Activated T-cell treated with anti-CD3 and anti-CD28 coated beads, Interleukin-2, amount 50 U/mL, for 24 hours (primary cell): ENCODE results near the gene UGT1A7.
"Not testable (repeated sequence)": the region's sequence is repeated elsewhere in the genome, so short reads cannot be mapped to it uniquely, and the experiment has no call there.

Experiments
- DNase-seq: peaks from one replicate; pipeline ENCODE4 v3.0.0-alpha.2; 2020
- H3K27ac Mint-ChIP-seq: 2 replicates; pipeline ENCODE4 v1.8.0; 2020; ENCODE audit warnings: mild to moderate bottlenecking, mixed read lengths
- H3K27me3 Mint-ChIP-seq: 2 replicates; pipeline ENCODE4 v1.8.0; 2020; ENCODE audit warnings: mixed read lengths
- H3K36me3 Mint-ChIP-seq: 2 replicates; pipeline ENCODE4 v1.8.0; 2020; ENCODE audit warnings: low read depth, mixed read lengths
- H3K4me1 Mint-ChIP-seq: 2 replicates; pipeline ENCODE4 v1.8.0; 2020; ENCODE audit warnings: low read depth, mixed read lengths
- H3K4me3 Mint-ChIP-seq: 2 replicates; pipeline ENCODE4 v1.8.0; 2020; ENCODE audit warnings: mild to moderate bottlenecking, moderate library complexity, mixed read lengths
- H3K9me3 Mint-ChIP-seq: 2 replicates; pipeline ENCODE4 v1.8.0; 2020; ENCODE audit warnings: mixed read lengths

Gene UGT1A7

GRCh38 chr2:233691443-233692433 is 10.0 kb downstream of the UGT1A7 start:
- peaks cover 12% of the 10 kb centered on the region for H3K27me3 Mint-ChIP-seq
- no peaks in the 10 kb centered on the region for H3K36me3 Mint-ChIP-seq
- H3K4me1 Mint-ChIP-seq, result no peaks in the 10 kb centered on the region
- H3K27ac Mint-ChIP-seq, result no peak overlapping the region
- no peak overlapping the region for H3K4me3 Mint-ChIP-seq
- no peak for DNase-seq
- H3K9me3 Mint-ChIP-seq, result no peaks in the 10 kb centered on the region

DNA sequence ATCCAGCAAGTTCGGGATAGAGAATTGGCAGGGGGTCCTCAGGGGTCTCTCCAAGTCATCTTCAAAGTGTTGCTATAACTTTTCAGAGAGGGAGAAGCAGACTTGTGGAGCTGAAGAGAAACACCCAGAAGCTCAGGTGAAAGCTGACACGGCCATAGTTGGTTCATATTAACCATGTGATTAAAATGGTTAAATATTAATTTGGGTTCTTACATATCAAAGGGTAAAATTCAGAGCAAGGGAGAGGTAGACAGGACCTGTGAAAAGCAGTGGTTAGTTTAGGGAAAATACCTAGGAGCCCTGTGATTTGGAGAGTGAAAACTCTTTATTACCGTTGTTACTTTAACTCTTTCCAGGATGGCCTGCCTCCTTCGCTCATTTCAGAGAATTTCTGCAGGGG is 10.9 kb downstream of the UGT1A7 start, which contains the start of gene UGT1A6:
Gene UGT1A6 (plus strand): TSS at position 243 of the 400 bp plus-strand sequence. CDS start 115 bp downstream, at position 358.
- no peaks in the 10 kb centered on the region for H3K36me3 Mint-ChIP-seq
- no peak within 1 kb of the TSS for H3K27ac Mint-ChIP-seq
- DNase-seq, result no peak
- no peaks in the 10 kb centered on the region for H3K9me3 Mint-ChIP-seq
- no peaks in the 10 kb centered on the region for H3K4me1 Mint-ChIP-seq
- no peak within 1 kb of the TSS for H3K4me3 Mint-ChIP-seq
- peaks cover 12% of the 10 kb centered on the region for H3K27me3 Mint-ChIP-seq

- Mint-ChIP-seq H3K9me3 (no peaks in the 10 kb centered on the region), H3K4me1 (no peaks in the 10 kb centered on the region), H3K27me3 (peaks cover 6% of the 10 kb centered on the region), H3K27ac (no peak overlapping the region), H3K36me3 (no peaks in the 10 kb centered on the region), H3K4me3 (no peak overlapping the region)
- no peak for DNase-seq
Measured at GRCh38 chr2:233693963-233694362, 12.3 kb downstream of the UGT1A7 start.

- DNase-seq, result no peak
- H3K4me1 Mint-ChIP-seq, result no peaks in the 10 kb centered on the region
- H3K27ac Mint-ChIP-seq, result no peak overlapping the region
- H3K9me3 Mint-ChIP-seq, result peaks cover 2% of the 10 kb centered on the region
- H3K27me3 Mint-ChIP-seq, result peaks cover 3% of the 10 kb centered on the region
- no peaks in the 10 kb centered on the region for H3K36me3 Mint-ChIP-seq
- H3K4me3 Mint-ChIP-seq, result no peak overlapping the region
Measured at GRCh38 chr2:233698740-233699139, 17.0 kb downstream of the UGT1A7 start.

DNA sequence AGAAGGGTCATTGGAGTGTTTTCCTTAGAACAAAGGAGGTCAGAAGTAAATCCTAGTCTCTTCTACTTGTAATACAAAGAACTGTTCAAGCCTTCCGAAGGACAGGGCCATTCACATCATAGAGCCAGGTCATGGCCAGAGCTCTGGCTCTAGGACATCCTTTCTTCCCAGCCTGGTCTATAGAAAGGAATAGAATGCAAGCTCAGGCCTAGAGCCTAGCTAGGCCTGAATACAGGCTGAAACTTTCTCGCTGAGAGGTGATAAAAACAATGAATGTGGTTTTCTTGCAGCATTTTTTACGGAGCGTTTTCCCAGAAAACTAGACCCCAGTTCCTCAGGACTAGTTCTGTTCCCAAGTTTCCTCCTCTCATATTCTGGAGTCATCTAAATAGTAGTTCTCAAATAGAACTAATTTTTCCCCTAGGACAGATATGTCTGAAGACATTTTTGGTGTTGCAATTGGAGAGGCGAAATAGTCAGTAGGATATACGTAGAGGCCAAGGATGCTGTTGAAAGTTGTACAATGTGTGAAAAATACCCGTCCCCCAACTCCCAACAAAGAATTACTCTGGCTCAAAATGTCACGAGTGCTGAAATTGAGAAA is 17.8 kb downstream of the UGT1A7 start:
- Mint-ChIP-seq H3K36me3 (no peaks in the 10 kb centered on the region), H3K4me3 (no peak overlapping the region), H3K9me3 (peaks cover 2% of the 10 kb centered on the region), H3K27ac (no peak overlapping the region), H3K27me3 (peaks cover 3% of the 10 kb centered on the region), H3K4me1 (no peaks in the 10 kb centered on the region)
- DNase-seq, result no peak

GRCh38 chr2:233700028-233700635 is 18.4 kb downstream of the UGT1A7 start:
- Mint-ChIP-seq H3K27me3 (peaks cover 3% of the 10 kb centered on the region), H3K9me3 (peaks cover 2% of the 10 kb centered on the region), H3K27ac (no peak overlapping the region), H3K36me3 (no peaks in the 10 kb centered on the region), H3K4me3 (no peak overlapping the region), H3K4me1 (no peaks in the 10 kb centered on the region)
- DNase-seq, result no peak

DNA sequence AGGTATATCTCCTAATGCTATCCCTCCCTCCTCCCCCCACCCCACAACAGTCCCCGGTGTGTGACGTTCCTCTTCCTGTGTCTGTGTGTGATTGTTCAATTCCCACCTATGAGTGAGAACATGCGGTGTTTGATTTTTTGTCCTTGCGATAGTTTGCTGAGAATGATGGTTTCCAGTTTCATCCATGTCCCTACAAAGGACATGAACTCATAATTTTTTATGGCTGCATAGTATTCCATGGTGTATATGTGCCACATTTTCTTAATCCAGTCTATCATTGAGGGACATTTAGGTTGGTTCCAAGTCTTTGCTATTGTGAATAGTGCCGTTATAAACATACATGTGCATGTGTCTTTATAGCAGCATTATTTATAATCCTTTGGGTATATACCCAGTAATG is 19.1 kb downstream of the UGT1A7 start:
- H3K4me1 Mint-ChIP-seq, DNase-seq, H3K27me3 Mint-ChIP-seq, H3K4me3 Mint-ChIP-seq, H3K27ac Mint-ChIP-seq, H3K9me3 Mint-ChIP-seq, H3K36me3 Mint-ChIP-seq: not testable (repeated sequence)

DNA sequence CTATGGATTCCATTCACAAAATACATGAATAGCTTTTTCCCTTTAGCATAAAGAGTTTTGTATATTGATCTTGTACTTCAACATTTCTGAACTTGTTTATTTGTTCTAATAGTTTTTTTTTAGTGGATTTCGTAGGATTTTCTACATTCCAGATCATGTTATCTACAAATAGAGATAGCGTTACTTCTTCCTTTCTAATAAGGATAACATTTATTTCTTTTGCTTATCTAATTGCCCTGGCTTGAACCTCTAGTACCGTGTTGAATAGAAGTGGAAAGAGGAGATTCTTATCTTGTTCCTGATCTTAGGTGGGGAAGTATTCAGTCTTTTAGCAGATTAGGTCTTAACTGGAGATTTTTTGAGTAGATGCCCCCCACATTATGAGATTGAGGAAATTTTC is 20.5 kb downstream of the UGT1A7 start:
- no peaks in the 10 kb centered on the region for H3K36me3 Mint-ChIP-seq
- H3K9me3 Mint-ChIP-seq, result peaks cover 2% of the 10 kb centered on the region
- H3K27me3 Mint-ChIP-seq, result peaks cover 3% of the 10 kb centered on the region
- no peak overlapping the region for H3K27ac Mint-ChIP-seq
- DNase-seq, result no peak
- H3K4me3 Mint-ChIP-seq, result no peak overlapping the region
- no peaks in the 10 kb centered on the region for H3K4me1 Mint-ChIP-seq

DNA sequence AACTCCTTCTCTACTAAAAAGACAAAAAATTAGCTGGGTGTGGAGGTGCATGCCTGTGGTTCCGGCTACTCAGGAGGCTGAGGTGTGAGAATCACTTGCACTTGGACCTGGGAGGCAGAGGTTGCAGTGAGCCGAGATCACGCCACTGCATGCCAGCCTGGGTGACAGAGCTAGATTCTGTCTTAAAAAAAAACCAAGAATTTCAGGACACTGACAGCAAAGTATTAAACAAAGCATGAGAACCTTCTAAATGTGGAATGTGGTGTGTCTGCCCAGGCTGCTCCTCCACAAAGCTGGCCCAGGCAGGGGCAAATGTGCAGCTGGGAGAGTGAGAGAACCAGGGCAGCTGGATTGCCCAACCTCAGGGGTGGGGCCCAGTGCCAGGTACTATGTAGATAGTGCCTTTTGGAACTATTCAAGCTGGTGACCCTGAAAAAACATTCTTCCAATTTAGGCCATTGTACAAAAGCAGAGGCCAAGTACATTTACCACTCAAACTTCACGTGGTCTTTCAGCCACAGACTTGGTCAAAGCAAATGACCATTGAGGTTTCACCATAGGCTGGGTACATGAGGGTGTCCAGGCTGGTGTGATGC is 24.3 kb downstream of the UGT1A7 start:
- Mint-ChIP-seq H3K4me1 (no peaks in the 10 kb centered on the region), H3K9me3 (peaks cover 2% of the 10 kb centered on the region), H3K36me3 (no peaks in the 10 kb centered on the region), H3K4me3 (no peak overlapping the region), H3K27ac (no peak overlapping the region), H3K27me3 (peaks cover 4% of the 10 kb centered on the region)
- no peak for DNase-seq

- no peak overlapping the region for H3K4me3 Mint-ChIP-seq
- H3K27ac Mint-ChIP-seq, result no peak overlapping the region
- DNase-seq, result no peak
- H3K4me1 Mint-ChIP-seq, result no peaks in the 10 kb centered on the region
- H3K36me3 Mint-ChIP-seq, result no peaks in the 10 kb centered on the region
- peaks cover 2% of the 10 kb centered on the region for H3K9me3 Mint-ChIP-seq
- H3K27me3 Mint-ChIP-seq, result peaks cover 11% of the 10 kb centered on the region
Measured at GRCh38 chr2:233706720-233707119, 25.0 kb downstream of the UGT1A7 start.

- Mint-ChIP-seq H3K36me3 (no peaks in the 10 kb centered on the region), H3K9me3 (peaks cover 2% of the 10 kb centered on the region), H3K27me3 (peaks cover 22% of the 10 kb centered on the region), H3K4me1 (no peaks in the 10 kb centered on the region), H3K27ac (no peak overlapping the region), H3K4me3 (no peak overlapping the region)
- no peak for DNase-seq
Measured at GRCh38 chr2:233707940-233708644, 26.4 kb downstream of the UGT1A7 start.

GRCh38 chr2:233708942-233709341 is 27.2 kb downstream of the UGT1A7 start:
- DNase-seq, result no peak
- Mint-ChIP-seq H3K4me1 (no peaks in the 10 kb centered on the region), H3K27ac (no peak overlapping the region), H3K4me3 (no peak overlapping the region), H3K27me3 (peaks cover 29% of the 10 kb centered on the region), H3K9me3 (no peaks in the 10 kb centered on the region), H3K36me3 (no peaks in the 10 kb centered on the region)

DNA sequence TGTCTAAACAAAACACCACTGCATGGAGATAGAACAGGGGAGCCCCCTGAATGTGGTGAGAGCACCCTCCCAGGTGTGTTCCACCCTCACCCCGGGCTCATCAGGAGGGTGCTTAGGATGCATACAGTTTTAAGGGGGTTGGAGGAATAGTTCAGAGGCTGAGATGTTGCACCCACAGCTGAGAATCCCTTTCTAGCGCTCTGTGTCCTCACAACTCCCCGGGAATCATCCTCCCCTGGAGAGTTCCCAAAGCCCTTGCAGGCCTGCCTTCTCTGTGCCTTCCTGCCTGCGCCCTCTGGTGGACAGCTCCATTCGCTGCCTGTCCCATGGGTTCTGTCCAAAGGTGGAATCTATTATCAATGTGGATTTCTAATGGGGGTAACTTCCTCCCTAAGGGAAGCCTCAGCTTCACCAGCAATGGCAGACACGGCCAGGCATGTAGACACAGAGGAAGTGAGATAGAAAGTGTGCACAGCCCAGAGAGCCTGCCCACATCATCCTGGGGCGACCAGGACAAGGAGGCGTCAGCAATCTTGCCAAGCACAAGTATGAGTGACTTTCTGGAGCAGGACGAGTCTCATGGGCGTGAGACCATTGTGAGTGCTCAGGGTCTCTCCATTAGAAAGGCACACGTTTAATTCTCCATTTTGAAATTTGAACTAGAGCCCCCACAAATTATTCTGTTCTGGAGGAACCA is 29.8 kb downstream of the UGT1A7 start:
- Mint-ChIP-seq H3K4me1 (peaks cover 2% of the 10 kb centered on the region), H3K4me3 (no peak overlapping the region), H3K27me3 (peaks cover 37% of the 10 kb centered on the region), H3K36me3 (no peaks in the 10 kb centered on the region), H3K27ac (no peak overlapping the region), H3K9me3 (no peaks in the 10 kb centered on the region)
- peak; percentile 73 for DNase-seq
